ENCODE measurements around the gene EPHB1.

GRCh38 chr3:134804508-134805480, 9.7 kb downstream of the EPHB1 start:
- no peak for TF ChIP-seq POLR2AphosphoS5 (IDR thresholded peaks at IDR 0.05; ENCODE audit: low read depth, low read length)
- TF ChIP-seq SIN3A (IDR thresholded peaks at IDR 0.05; ENCODE audit: borderline replicate concordance, insufficient read depth, low read length), result no peak
- TF ChIP-seq, protein P1, sequence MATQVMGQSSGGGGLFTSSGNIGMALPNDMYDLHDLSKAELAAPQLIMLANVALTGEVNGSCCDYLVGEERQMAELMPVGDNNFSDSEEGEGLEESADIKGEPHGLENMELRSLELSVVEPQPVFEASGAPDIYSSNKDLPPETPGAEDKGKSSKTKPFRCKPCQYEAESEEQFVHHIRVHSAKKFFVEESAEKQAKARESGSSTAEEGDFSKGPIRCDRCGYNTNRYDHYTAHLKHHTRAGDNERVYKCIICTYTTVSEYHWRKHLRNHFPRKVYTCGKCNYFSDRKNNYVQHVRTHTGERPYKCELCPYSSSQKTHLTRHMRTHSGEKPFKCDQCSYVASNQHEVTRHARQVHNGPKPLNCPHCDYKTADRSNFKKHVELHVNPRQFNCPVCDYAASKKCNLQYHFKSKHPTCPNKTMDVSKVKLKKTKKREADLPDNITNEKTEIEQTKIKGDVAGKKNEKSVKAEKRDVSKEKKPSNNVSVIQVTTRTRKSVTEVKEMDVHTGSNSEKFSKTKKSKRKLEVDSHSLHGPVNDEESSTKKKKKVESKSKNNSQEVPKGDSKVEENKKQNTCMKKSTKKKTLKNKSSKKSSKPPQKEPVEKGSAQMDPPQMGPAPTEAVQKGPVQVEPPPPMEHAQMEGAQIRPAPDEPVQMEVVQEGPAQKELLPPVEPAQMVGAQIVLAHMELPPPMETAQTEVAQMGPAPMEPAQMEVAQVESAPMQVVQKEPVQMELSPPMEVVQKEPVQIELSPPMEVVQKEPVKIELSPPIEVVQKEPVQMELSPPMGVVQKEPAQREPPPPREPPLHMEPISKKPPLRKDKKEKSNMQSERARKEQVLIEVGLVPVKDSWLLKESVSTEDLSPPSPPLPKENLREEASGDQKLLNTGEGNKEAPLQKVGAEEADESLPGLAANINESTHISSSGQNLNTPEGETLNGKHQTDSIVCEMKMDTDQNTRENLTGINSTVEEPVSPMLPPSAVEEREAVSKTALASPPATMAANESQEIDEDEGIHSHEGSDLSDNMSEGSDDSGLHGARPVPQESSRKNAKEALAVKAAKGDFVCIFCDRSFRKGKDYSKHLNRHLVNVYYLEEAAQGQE (IDR thresholded peaks at IDR 0.05; ENCODE audit: insufficient read depth in 1 of 2, low read depth in 2 of 2, low read length in 2 of 2), result no peak
- TF ChIP-seq FOXP2 (optimal IDR thresholded peaks at IDR 0.05; ENCODE audit: borderline replicate concordance, extremely low read depth, extremely low read length, insufficient read depth), result no peak
- no peak for TF ChIP-seq TAF1 (IDR thresholded peaks at IDR 0.05; ENCODE audit: borderline replicate concordance, insufficient read depth, low read length)

Measured in PFSK-1 (cell line).